Fibroblast of skin of scalp (primary cell): ENCODE measurements around the gene FABP3.
"Not testable (repeated sequence)": the region's sequence is repeated elsewhere in the genome, so short reads cannot be mapped to it uniquely, and the experiment has no call there.

Experiments
- DNase-seq: peaks from one replicate; pipeline ENCODE4 v3.0.0-alpha.2; 2013

The FABP3 gene

DNA sequence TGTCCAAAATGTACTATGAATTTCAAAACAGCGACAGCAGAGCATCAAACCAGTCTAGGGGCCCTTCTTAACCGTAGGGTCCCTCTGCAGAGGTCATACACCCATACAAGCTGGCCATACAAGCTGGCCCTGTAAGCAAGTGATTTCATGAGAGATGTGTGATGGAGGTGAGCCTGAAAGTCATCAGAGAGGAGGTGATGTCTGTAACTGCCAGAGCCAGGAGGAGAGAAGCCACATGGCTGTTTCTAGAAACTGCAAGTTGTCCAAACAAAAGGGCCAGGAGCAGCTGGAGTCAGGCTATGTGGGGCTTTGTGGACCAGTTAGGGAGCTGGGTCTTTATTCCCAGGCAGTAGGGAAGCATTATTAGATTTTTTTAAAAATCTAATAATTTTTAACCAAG is 25.4 kb upstream of the FABP3 start:
- no peak for DNase-seq

- DNase-seq: peak; percentile 38
Measured at GRCh38 chr1:31397360-31398095, 24.7 kb upstream of the FABP3 start.

DNA sequence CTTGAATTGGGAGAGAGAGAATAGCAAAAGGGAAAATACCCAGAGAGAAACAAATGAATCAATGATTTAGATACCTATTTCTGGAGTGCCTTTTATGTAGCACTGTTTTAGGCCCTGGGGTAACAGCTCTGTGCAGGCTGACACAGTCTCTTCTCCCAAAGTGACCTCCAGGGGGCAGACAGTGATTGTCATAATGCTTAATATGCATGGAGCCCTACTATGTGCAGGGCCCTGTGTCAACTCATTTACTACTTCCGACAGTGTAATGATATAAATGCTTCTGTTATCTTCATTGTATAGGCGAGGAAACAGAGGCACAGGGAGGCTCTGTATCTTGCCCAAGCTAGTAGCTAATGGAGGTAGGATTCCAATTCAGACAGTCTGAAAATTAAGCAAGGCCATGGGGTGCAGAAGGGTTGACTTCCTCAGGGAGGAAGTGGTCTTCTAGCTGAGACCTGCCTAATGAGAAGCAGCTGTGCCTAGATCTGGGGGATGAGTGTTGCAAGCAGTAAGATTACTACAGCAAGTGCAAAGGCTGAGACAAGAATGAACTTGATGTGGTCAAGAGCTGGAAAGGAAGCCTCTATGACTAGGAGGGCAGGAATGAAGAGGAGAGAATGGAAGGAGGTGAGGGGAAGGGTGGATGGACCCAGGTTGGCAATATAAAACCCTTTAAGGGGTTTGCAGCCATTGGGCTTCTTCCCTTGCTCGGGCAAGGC is 23.9 kb upstream of the FABP3 start:
- DNase-seq: peak; percentile 85

DNA sequence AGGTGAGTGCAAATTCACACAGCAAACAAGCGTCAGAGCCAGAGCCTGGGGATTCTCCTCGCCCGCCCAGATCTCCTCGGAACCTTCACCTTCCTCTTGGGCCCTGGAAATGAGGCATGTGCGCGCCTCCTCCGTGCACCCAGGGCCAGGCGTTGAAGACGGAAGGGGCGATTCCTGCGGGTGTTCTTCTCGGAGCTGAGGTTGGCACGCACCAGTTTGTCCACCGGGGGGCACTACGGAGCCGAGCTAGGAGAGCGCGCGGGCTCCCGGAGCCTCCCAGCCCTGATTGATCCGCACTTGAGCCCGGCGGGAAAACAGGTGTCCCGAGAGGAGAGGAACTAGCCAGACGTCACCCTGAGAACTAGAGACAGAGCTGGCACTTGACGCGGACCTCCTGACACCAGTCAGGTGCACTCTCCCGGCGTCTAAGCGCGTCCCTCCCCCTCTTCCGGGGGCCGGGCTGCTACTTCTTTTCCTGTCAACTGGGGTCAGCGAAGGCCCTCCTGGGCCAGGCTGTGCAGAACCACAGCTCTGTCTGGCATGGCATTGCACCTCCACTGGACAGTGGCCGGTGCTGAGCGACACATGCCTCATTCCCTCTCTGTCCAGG is 21.8 kb upstream of the FABP3 start:
- peak; percentile 67 for DNase-seq

DNA sequence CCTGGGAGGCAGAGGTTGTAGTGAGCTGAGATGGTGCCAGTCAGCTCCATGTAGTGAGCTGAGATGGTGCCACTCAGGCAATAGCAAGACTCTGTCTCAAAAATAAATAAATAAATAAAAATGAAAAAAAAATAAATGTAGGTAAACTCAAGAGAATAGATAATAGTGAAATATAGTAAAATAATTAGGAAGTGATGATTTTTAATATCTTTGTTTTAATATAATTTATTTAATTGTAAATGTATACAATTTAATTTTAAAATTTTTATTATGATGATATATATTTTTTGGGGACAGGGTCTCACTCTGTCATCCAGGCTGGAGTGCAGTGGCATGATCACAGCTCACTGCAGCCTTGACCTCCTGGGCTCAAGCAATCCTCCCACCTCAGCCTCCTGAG is 20.6 kb upstream of the FABP3 start:
- DNase-seq: no peak

DNA sequence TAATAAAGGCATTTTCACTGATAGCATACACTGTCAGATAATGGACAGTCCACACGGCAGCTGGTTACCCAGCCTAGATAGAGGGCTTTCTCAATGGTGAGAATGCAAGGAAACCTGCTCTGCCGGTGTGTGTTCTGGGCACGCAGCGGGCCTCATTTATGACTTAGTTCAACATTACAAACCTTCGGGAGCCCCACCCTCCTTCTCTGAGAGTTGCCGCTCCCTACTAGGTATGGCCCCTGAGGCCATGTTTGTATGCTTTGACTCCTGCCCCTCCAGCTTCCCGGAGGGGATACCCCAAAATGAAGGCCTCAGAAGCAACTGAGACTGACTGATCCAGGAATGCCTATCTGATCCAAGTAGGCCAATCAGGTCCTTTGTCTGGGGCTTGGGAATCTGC is 17.2 kb upstream of the FABP3 start:
- DNase-seq: no peak

DNA sequence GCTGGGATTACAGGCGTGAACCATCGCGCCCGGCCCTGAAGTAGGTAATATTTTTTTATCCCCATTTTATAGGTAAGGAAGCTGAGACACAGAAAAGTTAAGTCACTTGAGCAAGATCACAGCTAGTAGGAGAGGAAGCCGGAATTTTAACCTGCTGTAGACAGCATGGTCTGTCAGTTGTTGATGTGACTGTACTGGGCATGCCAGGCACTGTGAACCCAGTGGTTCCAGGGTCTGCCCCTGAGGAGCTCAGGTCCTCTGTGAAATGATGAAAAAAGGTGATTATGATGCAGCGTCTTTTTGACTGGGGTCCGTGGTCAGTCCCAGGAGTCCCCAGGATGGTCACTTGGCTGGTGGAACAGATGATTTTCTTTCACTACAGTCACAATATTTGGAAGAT is 16.7 kb upstream of the FABP3 start:
- no peak for DNase-seq

- DNase-seq: peak; percentile 33
Measured at GRCh38 chr1:31387612-31388011, 14.7 kb upstream of the FABP3 start.

DNA sequence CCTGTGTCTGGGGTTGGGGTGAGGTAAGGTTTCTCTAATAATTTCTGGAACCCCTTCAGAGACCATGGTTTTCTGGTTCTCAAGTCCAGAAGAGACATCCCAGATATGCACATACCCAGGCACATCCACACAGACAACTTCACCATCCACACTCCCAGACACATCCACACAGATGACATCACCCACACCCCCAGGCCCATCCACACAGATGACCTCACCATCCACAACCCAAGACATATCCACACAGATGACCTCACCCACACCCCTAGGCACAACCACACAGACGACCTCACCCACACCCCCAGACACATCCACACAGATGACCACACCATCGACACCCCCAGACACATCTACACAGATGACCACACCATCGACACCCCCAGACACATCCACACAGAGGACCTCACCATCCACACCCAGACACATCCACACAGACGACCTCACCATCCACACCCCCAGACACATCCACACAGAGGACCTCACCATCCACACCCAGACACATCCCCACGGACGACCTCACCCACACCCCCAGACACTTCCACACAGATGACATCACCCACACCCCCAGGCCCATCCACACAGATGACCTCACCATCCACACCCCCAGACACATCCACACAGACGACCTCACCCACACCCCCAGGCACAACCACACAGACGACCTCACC is 13.8 kb upstream of the FABP3 start:
- DNase-seq: not testable (repeated sequence)

GRCh38 chr1:31383967-31384366 is 11.1 kb upstream of the FABP3 start:
- DNase-seq: no peak

GRCh38 chr1:31382379-31382989 is 9.6 kb upstream of the FABP3 start:
- DNase-seq: no peak

DNA sequence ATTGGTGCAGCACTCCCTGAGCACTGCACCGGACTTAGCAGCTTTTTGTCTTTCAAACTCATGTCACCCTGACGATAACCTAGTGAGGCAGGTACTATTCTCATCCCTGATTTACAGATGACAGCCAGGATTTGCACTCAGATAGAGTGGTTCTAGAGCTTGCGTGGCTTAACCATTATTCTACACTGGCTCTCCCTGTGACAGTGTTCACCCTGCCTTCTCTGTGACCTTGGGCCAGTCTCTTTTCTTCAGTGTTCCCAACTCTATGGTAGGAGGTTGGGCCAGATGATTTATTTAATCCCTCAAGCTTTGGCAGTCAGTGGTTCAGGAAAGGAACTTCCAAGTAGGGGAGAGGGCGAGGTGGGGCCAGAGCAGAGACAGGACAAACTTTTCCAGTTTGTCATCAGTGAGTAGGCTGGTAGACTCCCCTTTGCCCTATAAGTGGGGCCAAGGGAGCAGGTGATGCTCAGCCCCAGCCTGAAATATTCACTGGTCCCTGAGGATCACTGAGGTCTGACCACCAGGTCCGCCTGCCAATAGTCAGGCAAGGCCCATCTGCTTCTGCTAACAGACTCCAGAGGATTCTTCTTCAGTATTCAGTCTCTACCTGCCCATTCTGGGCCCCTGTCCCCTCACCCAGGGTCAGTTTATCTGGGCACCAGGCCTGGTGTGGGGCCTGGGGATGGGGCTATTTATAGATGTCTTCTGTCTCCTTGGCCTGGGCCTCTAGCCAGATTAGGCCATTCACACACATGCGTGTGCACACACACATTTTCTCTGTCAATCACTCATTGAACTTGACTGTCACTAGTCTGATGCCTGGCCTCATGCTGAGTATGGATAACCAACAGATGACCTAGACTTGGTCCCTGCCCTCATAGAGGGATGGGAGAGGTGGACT is 8.8 kb upstream of the FABP3 start:
- DNase-seq: no peak

DNA sequence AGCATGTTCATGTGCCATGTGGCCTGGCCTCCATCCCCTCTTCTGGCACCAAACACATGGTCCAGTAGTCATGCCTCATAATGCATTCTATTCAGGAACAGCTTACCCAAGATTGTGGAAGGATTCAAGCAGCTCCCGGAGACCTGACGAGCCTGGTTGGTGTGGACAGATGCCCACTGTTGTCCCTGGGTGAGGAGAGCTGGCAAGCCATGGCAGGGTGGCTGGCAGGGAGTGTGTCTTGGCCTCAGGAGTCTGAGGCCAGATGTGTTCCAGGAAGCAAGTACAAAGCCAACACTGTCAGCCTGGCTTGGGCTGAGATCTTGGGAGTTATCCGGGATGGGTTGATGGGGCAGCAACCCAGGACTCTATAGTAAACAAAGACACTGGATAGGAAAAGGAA is 7.3 kb upstream of the FABP3 start:
- DNase-seq: no peak

- DNase-seq: no peak
Measured at GRCh38 chr1:31378001-31378400, 5.1 kb upstream of the FABP3 start.

DNA sequence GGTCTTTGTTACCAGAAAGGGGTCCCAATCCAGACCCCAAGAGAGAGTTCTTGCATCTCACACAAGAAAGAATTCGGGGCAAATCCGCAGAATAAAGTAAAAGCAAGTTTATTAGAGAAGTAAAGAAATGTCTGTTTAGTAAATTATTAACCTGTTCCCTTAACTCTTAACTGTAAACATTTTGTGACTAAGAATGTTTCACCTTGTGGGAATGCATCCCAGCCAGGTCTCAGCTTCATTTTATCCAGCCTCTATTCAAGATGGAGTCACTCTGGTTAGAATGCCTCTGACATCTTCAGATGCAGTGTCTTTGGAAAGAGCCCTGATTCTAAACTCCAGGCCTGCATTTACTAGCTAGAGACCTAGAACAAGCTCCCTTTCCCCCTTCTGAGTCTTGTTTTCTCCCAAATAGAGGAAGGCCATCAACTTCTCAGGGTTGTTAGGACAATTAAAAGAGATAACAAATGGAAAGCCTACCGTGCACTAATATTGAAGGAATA is 4.5 kb upstream of the FABP3 start:
- DNase-seq: no peak

DNA sequence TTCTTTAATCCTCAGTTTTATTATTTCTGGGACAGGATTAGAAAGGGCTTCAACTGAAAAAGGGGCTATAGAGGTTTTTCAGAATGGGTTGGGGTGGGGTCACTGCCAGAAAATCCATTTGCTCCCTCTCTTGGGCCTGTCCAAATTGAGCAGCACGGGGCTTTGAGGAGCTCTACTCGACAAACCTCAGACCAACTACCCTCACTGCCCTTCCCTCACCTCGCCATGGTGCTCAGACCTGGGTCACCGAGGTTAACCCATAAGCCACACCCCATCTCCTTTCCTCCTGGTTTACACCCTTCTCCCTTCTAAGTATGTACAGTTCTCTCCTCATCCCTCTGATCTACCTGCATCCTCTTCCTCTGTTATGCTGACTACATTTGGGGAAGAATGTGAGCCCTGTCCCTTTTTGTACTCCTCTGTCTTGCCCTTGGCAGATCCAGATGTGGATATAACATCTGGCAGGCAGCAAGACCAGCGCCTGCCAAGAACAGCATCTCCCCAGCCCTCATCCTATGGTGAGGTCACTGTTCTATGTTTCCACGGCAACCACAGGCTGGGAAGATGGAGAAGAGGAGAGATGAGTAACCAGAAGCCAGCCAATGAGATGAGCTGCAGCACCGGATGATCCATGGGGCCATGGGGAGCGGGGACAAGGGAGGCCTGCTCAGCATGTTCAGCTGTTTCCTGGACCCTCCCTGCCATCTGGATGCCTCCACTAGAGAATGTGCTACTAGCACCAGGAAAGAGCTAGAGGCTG is 3.7 kb upstream of the FABP3 start:
- peak; percentile 97 for DNase-seq

DNA sequence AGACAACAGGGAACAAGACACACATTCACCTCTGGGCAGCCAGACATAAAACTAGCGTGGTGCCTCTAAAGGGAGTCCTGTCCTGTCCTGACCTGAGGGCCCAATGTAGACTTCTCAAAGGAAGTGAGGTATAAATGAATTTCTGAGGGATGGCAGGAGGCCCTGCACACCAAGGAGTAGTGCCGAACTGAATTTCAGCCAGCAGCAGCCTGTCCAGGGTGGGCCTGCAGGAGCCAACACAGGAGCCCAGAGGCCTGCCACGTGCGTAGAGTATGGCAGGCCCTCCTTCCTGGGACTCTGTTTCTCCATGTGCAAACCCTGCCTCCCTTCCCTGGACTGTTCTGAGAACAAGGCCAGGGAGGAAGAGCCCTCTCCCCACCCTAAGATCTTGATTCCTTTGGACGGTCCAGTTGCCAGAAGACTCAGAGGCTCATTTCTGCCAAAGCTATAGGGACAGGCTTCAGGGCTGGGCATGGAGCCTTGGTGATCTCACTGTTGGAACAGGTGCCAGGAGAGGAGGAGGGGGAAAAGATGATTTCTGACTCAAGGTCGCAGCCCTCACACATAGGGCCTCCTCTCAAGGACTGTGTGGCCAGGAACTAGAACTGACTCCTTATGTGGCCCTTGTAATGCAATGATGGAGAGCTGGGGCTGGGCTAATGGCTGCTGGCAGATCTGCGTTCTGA is 1.8 kb upstream of the FABP3 start:
- no peak for DNase-seq

DNA sequence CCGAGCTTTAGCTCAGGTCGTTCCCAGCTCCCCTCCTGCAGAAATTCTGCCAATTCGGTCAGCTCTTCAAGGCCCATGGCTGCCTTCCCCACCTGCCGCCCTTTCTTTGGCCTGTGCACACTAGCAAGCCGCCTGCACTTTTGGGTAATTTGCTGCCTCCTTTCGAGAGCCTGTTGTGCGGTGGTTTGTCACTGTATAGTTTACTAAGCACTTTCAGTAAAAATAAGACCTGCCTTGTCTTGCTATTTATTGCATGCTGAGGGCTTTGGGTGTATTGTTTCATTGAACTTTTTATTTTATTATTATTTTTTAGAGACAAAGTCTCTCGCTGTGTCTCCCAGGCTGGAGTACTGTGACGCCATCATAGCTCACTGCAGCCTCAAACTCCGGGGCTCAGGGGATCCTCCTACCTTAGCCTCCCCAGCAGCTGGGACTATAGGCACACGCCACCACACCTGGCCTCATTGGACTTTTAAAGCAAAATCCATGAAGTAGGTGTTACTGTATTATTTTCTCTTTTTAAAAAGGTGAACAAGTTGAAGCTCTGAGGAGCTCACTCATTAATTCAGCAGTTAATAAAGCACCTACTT is 1.1 kb upstream of the FABP3 start:
- DNase-seq: no peak

DNA sequence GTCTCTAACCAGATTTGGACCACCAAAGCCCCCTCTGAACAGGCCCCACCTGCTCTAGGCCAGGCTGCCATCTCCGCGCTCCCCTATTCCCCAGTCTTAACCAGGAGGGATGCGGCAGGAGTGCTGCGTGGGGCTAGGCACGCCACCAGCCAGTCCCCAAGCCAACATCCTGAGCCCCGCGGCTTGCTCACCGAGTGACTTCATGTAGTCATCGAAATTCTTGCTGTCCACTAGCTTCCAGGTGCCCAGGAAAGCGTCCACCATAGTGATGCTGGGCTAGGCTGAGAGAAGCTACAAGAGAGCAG is 173 bp downstream of the FABP3 start:
- DNase-seq: no peak

DNA sequence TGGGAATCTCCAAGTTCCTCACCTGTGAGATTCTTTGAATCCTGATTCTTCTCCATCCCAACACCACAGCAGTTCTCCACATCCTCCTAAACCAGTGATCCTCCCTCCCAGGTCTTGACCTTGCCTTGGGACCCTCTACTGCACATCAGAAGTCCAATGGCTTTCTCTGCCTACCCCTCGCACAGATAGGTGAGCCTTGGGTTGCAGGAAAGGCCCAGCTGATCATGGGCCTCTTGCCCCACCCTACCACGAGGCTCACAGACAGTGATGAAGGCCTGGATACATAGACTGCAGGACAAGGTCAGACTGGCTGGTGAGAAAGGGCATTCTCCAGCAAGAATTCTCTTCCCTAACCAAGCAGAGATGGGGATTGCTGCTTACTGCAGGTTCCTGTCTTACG is 825 bp downstream of the FABP3 start:
- no peak for DNase-seq
